DMS53 treated with DMSO at 0.1 percent for 48 hours (cell line): ENCODE results near the gene ARID2.
A peak's percentile ranks its signal among the peaks of the same experiment; 100 is the strongest.

Experiments
- DNase-seq: peaks from one replicate; lab custom pipeline; 2025; ENCODE audit not compliant: unreplicated experiment; lab: John Stamatoyannopoulos, UW

ARID2 gene, protein sequence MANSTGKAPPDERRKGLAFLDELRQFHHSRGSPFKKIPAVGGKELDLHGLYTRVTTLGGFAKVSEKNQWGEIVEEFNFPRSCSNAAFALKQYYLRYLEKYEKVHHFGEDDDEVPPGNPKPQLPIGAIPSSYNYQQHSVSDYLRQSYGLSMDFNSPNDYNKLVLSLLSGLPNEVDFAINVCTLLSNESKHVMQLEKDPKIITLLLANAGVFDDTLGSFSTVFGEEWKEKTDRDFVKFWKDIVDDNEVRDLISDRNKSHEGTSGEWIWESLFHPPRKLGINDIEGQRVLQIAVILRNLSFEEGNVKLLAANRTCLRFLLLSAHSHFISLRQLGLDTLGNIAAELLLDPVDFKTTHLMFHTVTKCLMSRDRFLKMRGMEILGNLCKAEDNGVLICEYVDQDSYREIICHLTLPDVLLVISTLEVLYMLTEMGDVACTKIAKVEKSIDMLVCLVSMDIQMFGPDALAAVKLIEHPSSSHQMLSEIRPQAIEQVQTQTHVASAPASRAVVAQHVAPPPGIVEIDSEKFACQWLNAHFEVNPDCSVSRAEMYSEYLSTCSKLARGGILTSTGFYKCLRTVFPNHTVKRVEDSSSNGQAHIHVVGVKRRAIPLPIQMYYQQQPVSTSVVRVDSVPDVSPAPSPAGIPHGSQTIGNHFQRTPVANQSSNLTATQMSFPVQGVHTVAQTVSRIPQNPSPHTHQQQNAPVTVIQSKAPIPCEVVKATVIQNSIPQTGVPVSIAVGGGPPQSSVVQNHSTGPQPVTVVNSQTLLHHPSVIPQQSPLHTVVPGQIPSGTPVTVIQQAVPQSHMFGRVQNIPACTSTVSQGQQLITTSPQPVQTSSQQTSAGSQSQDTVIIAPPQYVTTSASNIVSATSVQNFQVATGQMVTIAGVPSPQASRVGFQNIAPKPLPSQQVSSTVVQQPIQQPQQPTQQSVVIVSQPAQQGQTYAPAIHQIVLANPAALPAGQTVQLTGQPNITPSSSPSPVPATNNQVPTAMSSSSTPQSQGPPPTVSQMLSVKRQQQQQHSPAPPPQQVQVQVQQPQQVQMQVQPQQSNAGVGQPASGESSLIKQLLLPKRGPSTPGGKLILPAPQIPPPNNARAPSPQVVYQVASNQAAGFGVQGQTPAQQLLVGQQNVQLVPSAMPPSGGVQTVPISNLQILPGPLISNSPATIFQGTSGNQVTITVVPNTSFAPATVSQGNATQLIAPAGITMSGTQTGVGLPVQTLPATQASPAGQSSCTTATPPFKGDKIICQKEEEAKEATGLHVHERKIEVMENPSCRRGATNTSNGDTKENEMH (N-terminal part only)

GRCh38 chr12:45729233-45730083, at the start of gene ARID2:
TSS of gene ARID2 (plus strand) at chr12:45729706. CDS start at chr12:45729837, 131 bp downstream.
- peak; percentile 76 for DNase-seq

DNA sequence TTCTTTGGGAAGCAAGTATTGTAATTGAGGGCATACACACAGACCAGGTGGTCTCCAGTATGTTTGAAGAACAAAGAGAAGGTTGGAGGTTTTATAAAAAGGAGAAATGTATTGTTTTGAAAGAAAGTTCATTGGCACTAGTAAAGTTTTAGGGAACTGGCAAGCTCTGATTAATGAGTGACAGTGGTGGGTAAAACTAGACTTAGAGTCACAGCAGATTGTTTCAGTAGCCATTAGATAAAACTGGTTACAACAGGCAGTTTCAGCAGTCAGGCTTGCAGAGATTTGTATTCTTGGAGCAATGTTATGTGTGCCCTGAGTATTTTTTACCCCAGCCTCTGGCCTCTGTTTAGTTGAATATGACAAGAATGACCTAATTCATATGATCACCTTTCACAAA, 49.1 kb upstream of the ARID2 start:
- DNase-seq = no peak

DNA sequence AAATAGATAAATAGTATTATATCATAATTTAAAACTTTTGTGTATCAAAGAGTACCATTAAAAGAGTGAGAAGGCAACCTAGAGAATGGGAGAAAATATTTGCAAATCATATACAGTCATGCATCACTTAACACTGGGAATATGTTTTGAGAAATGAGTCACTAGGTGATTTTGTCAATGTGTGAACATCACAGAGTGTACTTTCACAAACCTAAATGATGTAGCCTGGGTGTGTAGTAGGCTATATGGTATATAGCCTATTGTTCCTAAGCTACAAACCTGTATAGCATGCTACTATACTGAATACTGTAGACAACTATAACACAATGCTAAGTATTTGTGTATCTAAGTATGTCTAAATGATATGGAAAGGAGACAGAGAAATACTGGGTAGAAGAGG, 48.0 kb upstream of the ARID2 start:
- DNase-seq = no peak

DNA sequence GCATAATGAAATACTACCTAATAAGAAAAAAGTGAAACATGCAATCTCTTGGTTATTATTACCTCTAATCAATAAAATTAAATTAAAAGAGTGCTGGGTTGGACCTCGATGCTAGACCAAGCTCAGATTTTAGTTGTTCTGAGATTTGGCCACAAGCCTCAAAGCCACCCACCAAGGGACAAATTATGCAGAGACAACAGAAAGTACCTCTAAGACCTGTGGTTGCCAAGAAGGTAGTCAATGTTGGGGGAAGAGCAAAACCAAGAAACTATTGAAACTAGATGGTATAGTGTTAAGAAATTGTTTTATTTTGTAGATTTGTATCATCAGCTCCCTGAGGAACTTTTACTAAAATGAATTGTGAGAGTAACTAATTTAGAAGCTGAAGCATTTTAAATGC, 43.8 kb upstream of the ARID2 start:
- DNase-seq = no peak

GRCh38 chr12:45687081-45688015, 42.2 kb upstream of the ARID2 start:
- no peak for DNase-seq

- DNase-seq = no peak
Observed at GRCh38 chr12:45688183-45688582, 41.3 kb upstream of the ARID2 start.

DNA sequence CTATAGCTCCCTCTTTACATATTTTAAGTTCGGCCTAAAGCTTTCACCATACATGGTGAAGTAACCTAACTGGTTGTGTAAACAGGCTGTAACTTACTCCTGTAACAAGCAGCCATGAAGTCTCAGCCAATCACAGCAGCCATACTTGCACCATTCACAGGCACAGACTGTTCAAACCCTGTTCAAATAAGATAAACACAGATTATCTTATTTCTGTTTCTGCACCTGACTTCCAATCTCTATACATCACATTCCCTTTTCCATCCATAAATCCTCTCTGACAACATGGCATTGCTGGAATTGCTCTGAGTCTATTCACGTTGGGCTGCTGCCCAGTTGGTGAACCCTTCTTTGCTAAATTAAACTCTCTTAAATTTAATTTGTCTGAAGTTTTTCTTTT, 34.5 kb upstream of the ARID2 start:
- DNase-seq = no peak

- no peak for DNase-seq
Observed at GRCh38 chr12:45695606-45696005, 33.9 kb upstream of the ARID2 start.

- DNase-seq = no peak
Observed at GRCh38 chr12:45696049-45696448, 33.5 kb upstream of the ARID2 start.

DNA sequence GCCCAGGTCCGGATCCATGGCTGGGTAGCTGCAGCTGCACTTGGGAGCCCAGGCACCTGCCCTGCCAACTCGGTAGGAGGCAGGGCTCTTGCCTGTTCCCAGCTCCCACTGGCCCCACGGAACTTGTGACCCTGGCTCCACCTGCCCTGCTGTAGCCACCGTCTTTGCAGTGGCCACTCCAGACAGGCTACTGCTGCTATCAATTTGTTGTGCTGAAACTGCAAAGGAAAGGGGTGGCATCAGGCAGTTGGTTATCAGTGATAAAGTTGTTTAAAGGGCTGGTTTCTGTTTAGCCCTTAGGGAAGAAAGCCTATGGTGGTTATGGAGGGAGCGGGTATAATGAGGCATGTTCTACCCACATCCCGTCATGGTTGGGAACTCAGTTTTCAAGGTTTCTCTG, 32.1 kb upstream of the ARID2 start:
- no peak for DNase-seq

GRCh38 chr12:45701296-45701695, 28.2 kb upstream of the ARID2 start:
- no peak for DNase-seq

- no peak for DNase-seq
Observed at GRCh38 chr12:45703942-45704341, 25.6 kb upstream of the ARID2 start.

- no peak for DNase-seq
Observed at GRCh38 chr12:45704968-45705367, 24.5 kb upstream of the ARID2 start.

GRCh38 chr12:45705404-45705803, 24.1 kb upstream of the ARID2 start:
- no peak for DNase-seq

DNA sequence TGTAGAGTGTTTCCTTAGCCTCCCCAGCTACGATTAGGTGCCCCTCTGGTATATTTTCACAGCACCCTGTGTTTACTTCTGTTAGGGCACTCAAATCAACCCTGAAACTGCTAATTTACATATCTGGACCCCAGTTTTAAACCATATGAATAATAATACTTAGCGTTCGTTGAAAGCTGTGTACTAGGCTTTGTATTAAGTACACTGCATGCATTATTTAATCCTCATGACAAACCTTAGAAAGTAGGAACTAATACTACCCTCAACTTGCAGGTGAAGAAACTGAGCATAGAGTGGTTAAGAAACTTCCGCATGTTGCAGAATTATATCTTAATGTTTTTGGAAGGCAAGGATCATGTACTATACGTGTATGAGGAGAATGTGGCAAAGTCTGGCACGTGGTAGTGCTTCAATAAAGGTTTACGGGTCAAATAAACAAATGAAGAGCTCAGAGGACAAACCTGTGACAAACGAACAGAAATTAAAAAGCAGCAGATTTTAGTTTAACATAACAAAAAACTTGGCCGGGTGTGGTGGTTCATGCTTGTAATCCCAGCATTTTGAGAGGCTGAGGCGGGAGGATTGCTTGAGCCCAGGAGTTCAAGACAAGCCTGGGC, 22.2 kb upstream of the ARID2 start:
- DNase-seq = no peak

GRCh38 chr12:45708363-45708762, 21.1 kb upstream of the ARID2 start:
- no peak for DNase-seq

DNA sequence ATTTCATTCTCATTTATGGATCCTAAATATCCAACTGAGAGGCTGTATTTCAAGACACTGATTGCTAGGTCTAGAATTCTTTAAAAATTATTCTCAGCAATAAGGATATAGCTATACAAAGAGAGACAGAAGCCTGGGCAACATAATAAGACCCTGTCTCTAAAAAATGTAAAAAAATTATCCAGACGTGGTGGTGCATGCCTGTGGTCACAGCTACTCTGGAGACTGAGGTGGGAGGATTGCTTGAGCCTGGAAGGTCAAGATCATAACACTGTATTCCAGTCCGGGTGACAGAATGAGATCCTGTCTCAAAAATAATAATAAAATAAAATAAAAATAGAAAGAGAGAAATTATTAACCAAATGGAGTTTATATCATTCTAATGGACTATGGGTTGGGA, 20.6 kb upstream of the ARID2 start:
- DNase-seq = no peak

DNA sequence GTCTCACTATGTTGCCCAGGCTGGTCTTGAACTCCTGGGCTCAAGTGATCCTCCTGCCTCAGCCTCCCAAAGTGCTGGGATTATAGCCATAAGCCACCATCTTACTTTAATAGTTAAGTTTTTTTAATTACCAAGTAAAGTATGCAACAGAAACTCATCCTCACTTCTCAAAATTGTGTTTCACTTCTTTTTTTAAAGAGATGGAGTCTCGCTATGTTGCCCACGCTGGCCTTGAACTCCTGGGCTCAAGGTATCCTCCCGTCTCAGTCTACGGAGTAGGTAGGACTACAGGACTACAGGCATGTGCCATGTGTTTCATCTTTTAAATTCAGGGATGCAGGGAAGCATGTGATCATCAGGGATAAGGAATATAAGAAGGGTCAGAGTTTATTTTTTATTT, 17.2 kb upstream of the ARID2 start:
- no peak for DNase-seq

GRCh38 chr12:45713078-45713477, 16.4 kb upstream of the ARID2 start:
- DNase-seq = no peak
